GM23248 (cell line): Measurements from ENCODE around the gene SEMA4D. TPM values are rescaled to one million over a fixed set of nuclear protein-coding genes. Genes with fewer than 3 reads are reported as not detected.

Experiments used
- DNase-seq: peaks from one replicate; pipeline ENCODE4 v3.0.0-alpha.2; 2015
- H2AFZ ChIP-seq: fragments of 200-600 bp; sonication (generic); 2 replicates; pipeline ENCODE4 v1.6.1; 2016; ENCODE audit warnings: antibody characterized with exemption
- H3F3A ChIP-seq: fragments of 200-600 bp; sonication (generic); 2 replicates; pipeline ENCODE4 v1.6.1; 2016; ENCODE audit warnings: mild to moderate bottlenecking, antibody characterized with exemption, mixed run types; ENCODE audit not compliant: insufficient read depth
- H3K27ac ChIP-seq: fragments of 200-600 bp; sonication (generic); 2 replicates; pipeline ENCODE4 v1.5.1; 2016; ENCODE audit warnings: mild to moderate bottlenecking
- H3K27me3 ChIP-seq: fragments of 200-600 bp; sonication (generic); replicated peaks from 2 replicates; pipeline ENCODE4 v1.6.1; 2016; ENCODE audit warnings: mild to moderate bottlenecking; ENCODE audit not compliant: insufficient read depth
- H3K36me3 ChIP-seq: fragments of 200-600 bp; sonication (generic); 2 replicates; pipeline ENCODE4 v1.6.1; 2016; ENCODE audit warnings: low read depth, mild to moderate bottlenecking
- H3K4me1 ChIP-seq: fragments of 200-600 bp; sonication (generic); 2 replicates; pipeline ENCODE4 v1.6.1; 2016; ENCODE audit warnings: mild to moderate bottlenecking; ENCODE audit not compliant: insufficient read depth
- H3K4me2 ChIP-seq: fragments of 200-600 bp; sonication (generic); one replicate; pipeline ENCODE4 v1.6.1; 2016; ENCODE audit warnings: mild to moderate bottlenecking; ENCODE audit not compliant: unreplicated experiment
- H3K4me3 ChIP-seq: fragments of 200-600 bp; sonication (generic); 2 replicates; pipeline ENCODE4 v1.5.1; 2016; ENCODE audit warnings: mild to moderate bottlenecking
- H3K79me2 ChIP-seq: fragments of 200-600 bp; sonication (generic); 2 replicates; pipeline ENCODE4 v1.6.1; 2016; ENCODE audit warnings: mild to moderate bottlenecking; ENCODE audit not compliant: insufficient read depth
- H3K9ac ChIP-seq: fragments of 200-600 bp; sonication (generic); 2 replicates; pipeline ENCODE4 v1.6.1; 2016; ENCODE audit warnings: mild to moderate bottlenecking
- H3K9me2 ChIP-seq: fragments of 200-600 bp; sonication (generic); 2 replicates; pipeline ENCODE4 v1.6.1; 2016; ENCODE audit warnings: mixed run types, mild to moderate bottlenecking, moderate library complexity; ENCODE audit not compliant: insufficient read depth
- H3K9me3 ChIP-seq: fragments of 200-600 bp; sonication (generic); one replicate; pipeline ENCODE4 v1.6.1; 2017; ENCODE audit warnings: low read depth
- H4K20me1 ChIP-seq: fragments of 200-600 bp; sonication (generic); 2 replicates; pipeline ENCODE4 v1.6.0; 2016; ENCODE audit not compliant: insufficient read depth
- EZH2 ChIP-seq: fragments of 200-600 bp; sonication (generic); IDR thresholded peaks from 2 replicates; pipeline ENCODE4 v1.6.1; 2018; ENCODE audit warnings: antibody characterized with exemption, mild to moderate bottlenecking; ENCODE audit not compliant: insufficient read depth, poor library complexity, severe bottlenecking
- EZH2phosphoT487 ChIP-seq: fragments of 200-600 bp; sonication (generic); IDR thresholded peaks from 2 replicates; pipeline ENCODE4 v1.6.1; 2018; ENCODE audit warnings: antibody characterized with exemption, moderate library complexity, mild to moderate bottlenecking, low read depth; ENCODE audit not compliant: insufficient read depth
- WGBS, 2 experiments: methylation state at CpG; one replicate each; pipeline ENCODE4 v1.1.6; 2015 to 2017; ENCODE audit warnings: low lambda C conversion rate in 2 of 2, low coverage in 1 of 2; ENCODE audit errors: missing lambda C conversion rate in 2 of 2; 5-methylcytosine and 5-hydroxymethylcytosine counted together
- in situ Hi-C: fragments of 300-500 bp; cut with MboI; formaldehyde crosslinking; loops from 2 replicates; pipeline ENCODE4 v1.15.0; 2020
- polyA plus RNA-seq: library from polyadenylated mRNA; unstranded; fragments of >200 nt; fragmentation: Nextera tagmentation; extraction: Ambion mirVana; gene quantifications from 2 replicates; pipeline ENCODE4 v1.2.1, GENCODE V29; 2016
- total RNA-seq: library from RNA; depleted of rRNA; stranded (reverse); fragments of >200 nt; shearing (Covaris generic); gene quantifications from 2 replicates; pipeline ENCODE4 v1.2.3, GENCODE V29; 2014

SEMA4D gene
- total and polyA plus RNA-seq, 2 experiments from 2014 or later, result 0.11 TPM

- TF ChIP-seq EZH2phosphoT487 (no peak), EZH2 (no peak)
- no peak for DNase-seq
- H2AFZ ChIP-seq, result no peak overlapping the region
- H3K9ac ChIP-seq, result no peak overlapping the region
- no peaks in the 10 kb centered on the region for H3K27me3 ChIP-seq
- in situ Hi-C loops, result no loop called here
- H3K9me3 ChIP-seq, result no peaks in the 10 kb centered on the region
- no peaks in the 10 kb centered on the region for H4K20me1 ChIP-seq
- H3K27ac ChIP-seq, result no peak overlapping the region
- H3K4me1 ChIP-seq, result no peaks in the 10 kb centered on the region
- H3K36me3 ChIP-seq, result no peaks in the 10 kb centered on the region
- H3F3A ChIP-seq, result no peaks in the 10 kb centered on the region
- H3K79me2 ChIP-seq, result no peaks in the 10 kb centered on the region
- no peak overlapping the region for H3K4me3 ChIP-seq
- H3K9me2 ChIP-seq, result no peaks in the 10 kb centered on the region
- H3K4me2 ChIP-seq, result no peak overlapping the region
- WGBS, 2 experiments, result 67 to 69% methylated on average over 13 of the region's 13 CpGs
Measured at GRCh38 chr9:89489548-89490530, 8.1 kb downstream of the SEMA4D start.

- H3K27ac ChIP-seq, result no peak overlapping the region
- H3K9ac ChIP-seq, result no peak overlapping the region
- no peaks in the 10 kb centered on the region for H3K27me3 ChIP-seq
- no peaks in the 10 kb centered on the region for H3K79me2 ChIP-seq
- H3K36me3 ChIP-seq, result no peaks in the 10 kb centered on the region
- H3K4me2 ChIP-seq, result no peak overlapping the region
- H3K9me3 ChIP-seq, result no peaks in the 10 kb centered on the region
- H2AFZ ChIP-seq, result no peak overlapping the region
- no peaks in the 10 kb centered on the region for H3F3A ChIP-seq
- in situ Hi-C loops, result no loop called here
- DNase-seq, result no peak
- H3K9me2 ChIP-seq, result no peaks in the 10 kb centered on the region
- H3K4me3 ChIP-seq, result no peak overlapping the region
- H3K4me1 ChIP-seq, result no peaks in the 10 kb centered on the region
- H4K20me1 ChIP-seq, result no peaks in the 10 kb centered on the region
- WGBS, 2 experiments, result 77 to 85% methylated on average over 7 of the region's 7 CpGs
- no peak for TF ChIP-seq EZH2phosphoT487
- no peak for TF ChIP-seq EZH2
Measured at GRCh38 chr9:89488936-89489335, 9.0 kb downstream of the SEMA4D start.

- Histone ChIP-seq H3K9ac (no peak overlapping the region), H3K9me2 (no peaks in the 10 kb centered on the region), H3F3A (no peaks in the 10 kb centered on the region), H3K79me2 (no peaks in the 10 kb centered on the region), H3K36me3 (no peaks in the 10 kb centered on the region), H3K4me2 (no peak overlapping the region), H3K4me1 (no peaks in the 10 kb centered on the region), H3K9me3 (no peaks in the 10 kb centered on the region), H3K4me3 (no peak overlapping the region), H3K27me3 (no peaks in the 10 kb centered on the region), H2AFZ (no peak overlapping the region), H4K20me1 (no peaks in the 10 kb centered on the region), H3K27ac (no peak overlapping the region)
- DNase-seq, result no peak
- in situ Hi-C loops, result no loop called here
- no peak for TF ChIP-seq EZH2
- TF ChIP-seq EZH2phosphoT487, result no peak
- WGBS, 2 experiments, result 55 to 69% methylated on average over 5 of the region's 5 CpGs
Measured at GRCh38 chr9:89488131-89488530, 9.8 kb downstream of the SEMA4D start.

GRCh38 chr9:89486681-89487080, 11.2 kb downstream of the SEMA4D start:
- Histone ChIP-seq H2AFZ (no peak overlapping the region), H3K27ac (no peak overlapping the region), H3K4me1 (no peaks in the 10 kb centered on the region), H3K9ac (no peak overlapping the region), H3K27me3 (no peaks in the 10 kb centered on the region), H3K79me2 (no peaks in the 10 kb centered on the region), H3K4me3 (no peak overlapping the region), H3F3A (no peaks in the 10 kb centered on the region), H3K9me2 (no peaks in the 10 kb centered on the region), H3K4me2 (no peak overlapping the region), H3K36me3 (no peaks in the 10 kb centered on the region), H4K20me1 (no peaks in the 10 kb centered on the region), H3K9me3 (no peaks in the 10 kb centered on the region)
- DNase-seq, result no peak
- TF ChIP-seq EZH2 (no peak), EZH2phosphoT487 (no peak)
- in situ Hi-C loops, result no loop called here
